Pancreas (tissue), 10 donors: ENCODE data around the gene ZNF407. TPM values are rescaled to one million over a fixed set of nuclear protein-coding genes. Genes with fewer than 3 reads are reported as not detected.

Experiments used
- ATAC-seq, 4 donors: fragments of 200-7000 bp; cut with Tn5 transposase; one replicate each; pipeline versions ENCODE4 v1.8.0 to v1.9.1; 2020; ENCODE audit warnings: mild to moderate bottlenecking in 4 of 4, moderate library complexity in 4 of 4
- DNase-seq, 6 donors: peaks; one replicate each; pipeline ENCODE4 v3.0.0-alpha.2; 2020
- FAIRE-seq: peaks from 2 replicates; lab custom pipeline; 2012; peaks lifted over from hg19 to GRCh38; lab: Jason Lieb, UNC
- H3K27ac ChIP-seq, 4 donors: fragments of 200-600 bp; sonication (generic); 1 replicate in 3 of 4; 2 replicates in 1 of 4; pipeline versions ENCODE4 v1.5.0 to v1.8.0; 2020
- H3K27me3 ChIP-seq, 4 donors: fragments of 200-600 bp; one replicate each; pipeline ENCODE4 v1.8.0; 2021
- H3K36me3 ChIP-seq, 3 donors: fragments of 200-600 bp; sonication (generic) in 1 of 3; one replicate each; pipeline versions ENCODE4 v1.5.0 to v1.8.0; 2020 to 2021
- H3K4me1 ChIP-seq, 3 donors: fragments of 200-600 bp; one replicate each; pipeline ENCODE4 v1.8.0; 2021
- H3K4me3 ChIP-seq, 4 donors: fragments of 200-600 bp; sonication (generic) in 2 of 4; one replicate each; pipeline versions ENCODE4 v1.5.0 to v1.8.0; 2020 to 2021
- H3K9me3 ChIP-seq, 4 donors: fragments of 200-600 bp; one replicate each; pipeline ENCODE4 v1.8.0; 2021
- WGBS, 2 donors: extraction: QIAGEN DNeasy Blood & Tissue Kit; methylation state at CpG; one replicate each; pipeline ENCODE4 v1.1.7; 2013; 5-methylcytosine and 5-hydroxymethylcytosine counted together
- intact Hi-C, 3 donors: fragments of 100-400 bp; cut with DNase I; formaldehyde crosslinking; loops; one replicate each; pipeline versions ENCODE4 v1.11.1 to v1.14.2; 2022
- polyA plus RNA-seq, 2 donors: library from polyadenylated mRNA; stranded (reverse); fragments of 200-250 nt; gene quantifications; one replicate each; pipeline ENCODE4 v1.2.3, GENCODE V29; 2013
- total RNA-seq, 6 donors: library from RNA; stranded (reverse); fragmentation: NEBNext Ultra II Directional in 4 of 6; extraction: Animal tissue kit (Norgen Biotek cat#: 25700) in 4 of 6; gene quantifications; one replicate each; pipeline versions ENCODE4 v1.2.1 to v1.2.4, GENCODE V29; 2021 to 2023
- TF ChIP-seq, protein P1 (sequence below), 4 donors: fragments of 200-600 bp; sonication (generic) in 3 of 4; IDR thresholded peaks; one replicate each; pipeline versions ENCODE4 v1.5.0 to v1.8.0; 2021; ENCODE audit warnings: antibody characterized with exemption in 4 of 4
- donor health status: healthy with polysubstance abuse.
- donor health status: DM: no; HTN: no; CAD: no; lungs with moderate emphysema.
- donor health status: DM: no; HTN: no; CAD: no.
- donor health status: control.
- donor health status: control.
- donor health status: Bipolar disorder and iron deficiency.
- donor health status: DM: yes; HTN: yes; CAD: no.
- donor health status: DM: no; HTN: no; CAD: no.
- donor health status: DM: no; HTN: no; CAD: no.
- donor health status: DM: yes; HTN: yes; CAD: no.

ZNF407 gene
- total and polyA plus RNA-seq, 8 donors, result 2.7 to 10.0 (median 4.9) TPM

DNA sequence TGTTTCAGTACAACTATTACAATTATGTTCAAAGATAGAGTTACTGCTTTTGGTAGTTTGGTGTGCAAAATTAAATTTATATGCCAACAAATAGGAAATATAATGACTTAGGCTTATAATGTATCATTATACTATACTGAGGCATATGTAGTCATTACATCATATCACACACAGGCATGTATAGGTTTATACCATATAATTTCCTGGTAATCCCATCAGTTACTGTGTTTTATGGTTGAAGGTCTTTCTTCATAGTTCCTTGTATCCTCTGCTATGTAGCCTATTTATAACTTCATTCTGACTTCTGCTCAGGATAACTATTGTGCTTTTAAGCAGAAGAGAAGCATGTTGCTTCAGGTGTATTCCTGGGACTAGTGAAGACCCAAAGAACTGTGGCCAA, 110.5 kb downstream of the ZNF407 start:
- H3K36me3 ChIP-seq, result no peaks in the 10 kb centered on the region
- no peak overlapping the region for H3K27ac ChIP-seq
- H3K4me3 ChIP-seq, result no peak overlapping the region
- H3K4me1 ChIP-seq, result no peaks in the 10 kb centered on the region
- ATAC-seq (no peak), DNase-seq (no peak), FAIRE-seq (no peak)
- H3K9me3 ChIP-seq, result no peaks in the 10 kb centered on the region
- no peaks in the 10 kb centered on the region for H3K27me3 ChIP-seq
- intact Hi-C loops, result no loop called here
- TF ChIP-seq, protein P1, sequence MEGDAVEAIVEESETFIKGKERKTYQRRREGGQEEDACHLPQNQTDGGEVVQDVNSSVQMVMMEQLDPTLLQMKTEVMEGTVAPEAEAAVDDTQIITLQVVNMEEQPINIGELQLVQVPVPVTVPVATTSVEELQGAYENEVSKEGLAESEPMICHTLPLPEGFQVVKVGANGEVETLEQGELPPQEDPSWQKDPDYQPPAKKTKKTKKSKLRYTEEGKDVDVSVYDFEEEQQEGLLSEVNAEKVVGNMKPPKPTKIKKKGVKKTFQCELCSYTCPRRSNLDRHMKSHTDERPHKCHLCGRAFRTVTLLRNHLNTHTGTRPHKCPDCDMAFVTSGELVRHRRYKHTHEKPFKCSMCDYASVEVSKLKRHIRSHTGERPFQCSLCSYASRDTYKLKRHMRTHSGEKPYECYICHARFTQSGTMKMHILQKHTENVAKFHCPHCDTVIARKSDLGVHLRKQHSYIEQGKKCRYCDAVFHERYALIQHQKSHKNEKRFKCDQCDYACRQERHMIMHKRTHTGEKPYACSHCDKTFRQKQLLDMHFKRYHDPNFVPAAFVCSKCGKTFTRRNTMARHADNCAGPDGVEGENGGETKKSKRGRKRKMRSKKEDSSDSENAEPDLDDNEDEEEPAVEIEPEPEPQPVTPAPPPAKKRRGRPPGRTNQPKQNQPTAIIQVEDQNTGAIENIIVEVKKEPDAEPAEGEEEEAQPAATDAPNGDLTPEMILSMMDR (IDR thresholded peaks at IDR 0.05), result no peak

DNA sequence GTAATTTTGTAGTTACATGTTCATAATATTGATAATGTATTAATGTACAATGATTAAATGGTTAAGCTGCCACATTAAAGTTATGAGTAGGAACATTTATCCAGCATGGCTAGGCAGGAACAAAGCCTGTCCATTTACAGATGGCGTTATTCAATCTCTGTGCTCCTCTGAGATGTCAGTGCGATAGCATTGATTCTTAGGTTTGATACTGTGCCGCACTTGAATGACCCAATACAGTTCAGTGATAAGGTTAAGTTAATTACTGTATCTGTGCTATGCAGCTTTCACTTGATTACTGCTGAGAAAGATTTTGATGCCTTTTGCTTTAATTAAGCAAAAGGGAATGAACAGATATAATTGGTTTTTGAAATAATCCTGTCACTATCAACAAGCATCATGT, 111.8 kb downstream of the ZNF407 start:
- 91 to 95% methylated on average over 3 of the region's 3 CpGs for WGBS, 2 donors
- intact Hi-C loops, result no loop called here

DNA sequence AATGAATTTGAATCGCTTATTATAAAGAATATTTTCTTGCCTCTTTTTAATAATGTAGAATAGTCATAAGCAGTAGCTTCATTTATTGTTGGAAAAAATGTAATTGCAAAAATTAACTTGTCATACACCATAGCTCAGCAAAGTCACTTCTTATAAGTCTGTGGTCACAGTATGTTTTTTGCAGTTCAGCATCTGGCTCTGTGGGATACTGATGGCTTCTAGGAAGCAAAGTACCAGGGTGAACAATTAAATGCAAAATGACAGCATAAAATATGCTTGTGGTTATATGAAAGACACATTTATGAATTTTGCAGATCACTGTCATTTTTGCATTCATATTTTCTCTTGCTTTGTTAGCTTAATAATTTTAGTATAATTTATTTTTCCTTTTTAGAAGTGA, 116.5 kb downstream of the ZNF407 start:
- Histone ChIP-seq H3K9me3 (no peaks in the 10 kb centered on the region), H3K36me3 (no peaks in the 10 kb centered on the region), H3K4me1 (peaks cover 5 to 8% (median 5%) of the 10 kb centered on the region in 3 donors), H3K27ac (no peak overlapping the region), H3K27me3 (no peaks in the 10 kb centered on the region), H3K4me3 (no peak overlapping the region)
- intact Hi-C loops, result no loop called here
- no peak for DNase-seq
- WGBS, 2 donors, result 95 to 100% methylated on average over 1 of the region's 1 CpG
- TF ChIP-seq, protein P1 (IDR thresholded peaks at IDR 0.05), result no peak
- no peak for ATAC-seq
- no peak for FAIRE-seq

More for the DNA sequence above, 111.8 kb downstream of the ZNF407 start:
- Histone ChIP-seq H3K36me3 (no peaks in the 10 kb centered on the region), H3K4me1 (no peaks in the 10 kb centered on the region), H3K27ac (no peak overlapping the region), H3K4me3 (no peak overlapping the region), H3K27me3 (no peaks in the 10 kb centered on the region), H3K9me3 (no peaks in the 10 kb centered on the region)
- no peak for FAIRE-seq
- no peak for ATAC-seq
- TF ChIP-seq, protein P1 (IDR thresholded peaks at IDR 0.05), result no peak
- no peak for DNase-seq

DNA sequence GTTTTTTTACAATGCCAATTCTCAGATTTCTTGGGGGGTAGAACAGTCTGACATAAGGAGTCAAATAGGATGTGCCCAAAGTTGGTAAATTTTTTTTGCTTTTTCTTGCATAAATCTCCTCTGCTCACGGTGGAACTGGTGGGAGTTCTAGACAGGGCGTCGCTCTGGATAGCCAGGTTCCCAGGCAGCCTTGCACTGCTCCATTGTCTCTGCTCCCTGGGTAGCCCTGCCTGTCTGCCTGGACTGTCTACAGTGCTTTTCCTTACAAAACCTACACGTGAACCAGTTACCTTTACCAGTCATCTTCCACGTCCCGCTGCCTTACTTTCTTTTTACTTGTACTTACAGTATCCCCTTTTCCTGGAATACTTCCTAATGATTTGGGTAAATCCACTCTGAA, 117.1 kb downstream of the ZNF407 start:
- H3K27ac ChIP-seq, result no peak overlapping the region
- no peak for DNase-seq
- H3K9me3 ChIP-seq, result no peaks in the 10 kb centered on the region
- no peak for ATAC-seq
- H3K27me3 ChIP-seq, result no peaks in the 10 kb centered on the region
- H3K4me1 ChIP-seq, result peaks cover 5 to 8% (median 5%) of the 10 kb centered on the region in 3 donors
- 86 to 88% methylated on average over 6 of the region's 6 CpGs for WGBS, 2 donors
- no peak overlapping the region for H3K4me3 ChIP-seq
- TF ChIP-seq, protein P1 (IDR thresholded peaks at IDR 0.05), result no peak
- no peak for FAIRE-seq
- H3K36me3 ChIP-seq, result no peaks in the 10 kb centered on the region
- intact Hi-C loops, result no loop called here

DNA sequence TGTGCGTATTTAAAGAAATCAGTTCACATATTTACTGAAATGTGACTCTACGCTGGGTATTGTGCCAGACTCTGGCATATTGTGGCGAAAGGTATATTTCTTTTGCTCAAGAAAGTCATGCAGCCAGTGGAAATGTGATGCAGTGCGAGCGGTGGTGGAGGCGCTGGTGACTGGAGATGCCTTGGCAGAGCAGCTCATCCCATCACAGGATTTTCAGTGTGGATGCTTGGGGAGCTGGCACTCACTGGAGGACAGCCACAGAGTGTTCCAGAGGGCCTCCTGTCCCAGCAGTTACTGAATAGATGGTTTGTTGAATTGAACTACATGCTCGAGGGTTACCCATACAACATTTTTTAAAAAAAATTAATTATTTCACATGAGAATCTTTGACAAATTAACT, 117.6 kb downstream of the ZNF407 start:
- peak in 1 of 4 donors; percentile 29 for ATAC-seq
- WGBS, 2 donors, result 91 to 95% methylated on average over 7 of the region's 7 CpGs
- FAIRE-seq, result no peak

More for the DNA sequence above, 117.6 kb downstream of the ZNF407 start:
- Histone ChIP-seq H3K4me3 (no peak overlapping the region), H3K4me1 (peaks cover 5 to 8% (median 5%) of the 10 kb centered on the region in 3 donors), H3K27me3 (no peaks in the 10 kb centered on the region), H3K9me3 (no peaks in the 10 kb centered on the region), H3K36me3 (no peaks in the 10 kb centered on the region), H3K27ac (no peak overlapping the region)
- DNase-seq, result no peak
- TF ChIP-seq, protein P1 (IDR thresholded peaks at IDR 0.05), result no peak
- intact Hi-C loops, result no loop called here
